ENCODE results near the gene SUMO1. TPM values are rescaled to one million over a fixed set of nuclear protein-coding genes. Genes with fewer than 3 reads are reported as not detected.

The SUMO1 gene
- polyA plus RNA-seq, 6 donors from 2014 or later = 136 to 248 (median 168) TPM

DNA sequence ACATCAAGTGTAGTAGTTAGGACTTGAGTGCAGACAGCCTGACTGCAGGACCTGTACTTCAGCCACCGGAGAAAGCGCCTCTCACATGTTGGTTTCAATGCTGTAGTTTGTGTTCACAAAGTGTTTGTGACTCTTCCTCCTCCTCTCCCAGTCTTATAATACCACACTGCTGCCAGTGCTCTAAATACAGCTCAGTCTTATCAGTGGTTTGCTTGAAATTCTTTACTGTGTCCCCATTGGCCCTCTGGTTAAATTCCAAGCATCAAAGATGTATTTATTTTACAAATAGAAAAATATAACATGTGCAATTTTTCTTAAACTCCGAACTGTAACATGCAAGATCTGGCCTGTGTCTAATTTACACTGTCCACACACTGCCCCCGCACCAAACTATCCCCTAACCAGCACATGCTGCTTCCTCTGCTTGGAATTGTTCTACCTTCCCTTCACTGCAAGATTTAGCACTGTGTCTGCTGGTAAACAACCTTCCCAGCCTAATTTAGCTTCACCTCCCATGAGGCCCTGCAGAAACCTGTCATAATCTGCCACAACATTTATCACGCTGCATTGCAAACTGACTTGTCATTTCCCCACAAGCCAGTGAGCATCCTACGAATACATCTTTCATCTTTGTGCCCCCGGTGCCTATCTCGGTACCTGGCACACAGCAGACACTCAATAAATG is 77.1 kb downstream of the SUMO1 start:
- ATAC-seq (ENCODE audit: low read depth in 2 of 2) = no peak
- Mint-ChIP-seq H3K4me3 (no peak overlapping the region), H3K27ac (no peak overlapping the region)

DNA sequence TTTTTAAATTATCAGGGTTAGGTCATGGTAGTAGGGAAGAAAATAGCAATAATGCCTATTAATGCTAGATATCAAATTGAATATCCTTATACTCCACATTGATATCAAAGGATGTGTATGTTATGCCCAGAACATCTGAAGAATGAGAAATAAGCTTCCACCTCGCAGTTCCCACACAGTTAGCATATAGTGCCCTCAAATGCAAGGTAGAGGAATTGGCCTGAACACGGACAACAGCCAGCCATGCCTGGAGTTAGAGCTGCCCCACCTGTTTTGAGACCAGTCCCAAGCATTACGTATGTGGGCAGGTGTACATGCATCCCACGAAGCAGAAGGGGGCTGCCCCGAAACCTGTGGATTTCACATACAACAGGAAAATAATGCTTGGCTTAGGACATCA is 79.6 kb downstream of the SUMO1 start:
- ATAC-seq (ENCODE audit: low read depth in 2 of 2) (no peak), DNase-seq (no peak)
- no peaks in the 10 kb centered on the region for H3K36me3 Mint-ChIP-seq
- no peak overlapping the region for H3K27ac Mint-ChIP-seq
- H3K4me3 Mint-ChIP-seq = no peak overlapping the region
- peaks cover 0 to 4% (median 0%) of the 10 kb centered on the region in 3 donors for H3K4me1 Mint-ChIP-seq
- peaks cover under 1 to 10% (median under 1%) of the 10 kb centered on the region in 3 donors for H3K27me3 Mint-ChIP-seq
- H3K9me3 Mint-ChIP-seq = no peaks in the 10 kb centered on the region

More for the DNA sequence above, 77.1 kb downstream of the SUMO1 start:
- Mint-ChIP-seq H3K9me3 (no peaks in the 10 kb centered on the region), H3K36me3 (no peaks in the 10 kb centered on the region), H3K27me3 (peaks cover 0 to 1% (median 0%) of the 10 kb centered on the region in 3 donors), H3K4me1 (peaks cover 0 to 4% (median 0%) of the 10 kb centered on the region in 3 donors)
- DNase-seq = no peak

DNA sequence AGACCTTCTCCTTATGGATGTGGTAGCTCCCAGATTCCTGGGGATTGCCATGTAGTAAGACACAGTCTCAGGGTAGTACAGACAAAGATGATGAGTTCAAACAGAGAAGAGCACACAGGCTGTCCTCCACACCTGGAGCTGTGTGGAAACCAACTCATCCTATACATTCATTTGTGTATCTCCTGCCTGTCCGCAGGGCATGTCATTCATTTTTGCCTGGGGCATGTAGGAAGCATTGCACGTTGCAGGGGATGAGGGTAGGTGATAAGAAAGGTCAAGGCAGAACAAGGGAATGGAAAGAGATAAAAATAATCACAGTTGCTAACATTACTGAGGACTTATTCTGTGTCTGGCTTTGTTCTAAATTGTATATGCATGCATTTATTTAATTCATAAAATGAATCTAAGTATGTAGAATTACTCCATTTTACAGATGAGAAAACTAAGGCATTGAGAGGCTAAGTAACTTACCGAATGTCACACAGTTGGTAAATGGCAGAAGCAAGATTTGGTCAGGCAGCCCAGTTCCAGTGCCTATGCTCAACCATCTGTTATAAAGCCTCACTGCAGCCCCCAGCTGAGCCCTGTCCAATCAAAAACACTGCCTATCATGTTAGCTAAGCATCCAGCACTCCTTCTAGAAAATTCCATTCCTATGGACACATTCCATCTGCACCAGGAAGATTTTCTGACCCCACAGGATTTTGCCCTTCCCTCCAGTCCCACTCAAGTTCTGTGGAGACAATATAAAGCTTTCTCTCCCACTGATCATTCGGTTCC is 81.0 kb downstream of the SUMO1 start:
- Mint-ChIP-seq H3K4me1 (peaks cover 0 to 4% (median 0%) of the 10 kb centered on the region in 3 donors), H3K27ac (peak overlapping the region in 1 of 6 donors; percentile 56), H3K4me3 (no peak overlapping the region), H3K9me3 (peaks cover 0 to 3% (median 0%) of the 10 kb centered on the region in 7 donors), H3K36me3 (no peaks in the 10 kb centered on the region), H3K27me3 (peaks cover 10 to 11% (median 11%) of the 10 kb centered on the region in 3 donors)
- ATAC-seq (ENCODE audit: low read depth in 2 of 2) = no peak
- no peak for DNase-seq

Other genes starting within 250 kb of the SUMO1 start
- gene FZD7, start 204.7 kb downstream of the SUMO1 start, polyA plus RNA-seq (ENCODE audit: low read depth in 6 of 6) = under 1 TPM in 2 of 6 donors, not detected in 4; 0.13 to 0.17 TPM
- not detected for gene KIAA2012, start 165.3 kb downstream of the SUMO1 start, polyA plus RNA-seq (ENCODE audit: low read depth in 6 of 6)
- 100 to 1,000 TPM in 1 of 6 donors, 10 to 100 TPM in 5; 65.9 to 103 (median 85.9) TPM for gene NOP58, start 27.2 kb upstream of the SUMO1 start, polyA plus RNA-seq (ENCODE audit: low read depth in 6 of 6)
- gene BMPR2, start 137.7 kb upstream of the SUMO1 start, polyA plus RNA-seq (ENCODE audit: low read depth in 6 of 6) = 1 to 10 TPM; 1.8 to 5.7 (median 3.1) TPM